Activated CD4-positive, alpha-beta T cell treated with anti-CD3 and anti-CD28 coated beads for 1 hour (primary cell): Measurements from ENCODE around the gene UNC93A.
"Not testable (repeated sequence)": the region's sequence is repeated elsewhere in the genome, so short reads cannot be mapped to it uniquely, and the experiment has no call there.

Experiments used
- DNase-seq: peaks from one replicate; pipeline ENCODE4 v3.0.0-alpha.2; 2020

Gene UNC93A

GRCh38 chr6:167272151-167272550 is 19.0 kb upstream of the UNC93A start:
- DNase-seq = no peak

DNA sequence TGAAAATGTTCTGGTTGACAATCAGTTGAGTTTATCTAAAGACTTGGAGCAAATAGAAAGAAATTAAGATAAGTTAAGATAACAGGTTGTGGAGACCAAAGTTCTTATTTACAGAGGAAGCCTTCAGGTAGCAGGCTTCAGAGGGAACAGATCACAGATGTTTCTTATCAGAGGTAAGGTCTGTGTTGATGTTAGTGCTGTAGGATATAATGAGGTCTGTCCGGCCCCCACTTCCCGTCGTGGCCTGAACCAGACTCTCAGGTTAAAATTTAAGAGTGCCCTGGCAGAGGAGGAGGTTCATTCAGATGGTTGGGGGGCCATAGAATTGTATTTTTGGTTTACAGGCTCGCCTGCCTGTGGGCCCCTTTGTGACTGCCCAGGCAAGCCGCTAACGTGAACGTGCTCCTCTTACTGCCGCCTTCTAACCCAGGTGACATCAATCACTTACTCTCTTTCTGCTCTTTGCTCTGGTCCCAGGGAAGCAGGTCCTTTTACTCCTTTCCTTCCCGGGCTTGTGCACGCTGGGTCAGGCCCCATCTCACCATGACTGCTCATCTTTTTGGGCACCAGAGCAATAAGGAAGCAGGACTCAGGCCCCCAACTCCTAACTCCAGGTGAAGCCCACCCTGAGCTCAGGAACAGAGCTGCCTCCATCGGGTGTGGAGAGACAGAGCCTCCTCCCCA is 18.3 kb upstream of the UNC93A start:
- DNase-seq = no peak

GRCh38 chr6:167274270-167274669 is 16.8 kb upstream of the UNC93A start:
- DNase-seq = no peak

DNA sequence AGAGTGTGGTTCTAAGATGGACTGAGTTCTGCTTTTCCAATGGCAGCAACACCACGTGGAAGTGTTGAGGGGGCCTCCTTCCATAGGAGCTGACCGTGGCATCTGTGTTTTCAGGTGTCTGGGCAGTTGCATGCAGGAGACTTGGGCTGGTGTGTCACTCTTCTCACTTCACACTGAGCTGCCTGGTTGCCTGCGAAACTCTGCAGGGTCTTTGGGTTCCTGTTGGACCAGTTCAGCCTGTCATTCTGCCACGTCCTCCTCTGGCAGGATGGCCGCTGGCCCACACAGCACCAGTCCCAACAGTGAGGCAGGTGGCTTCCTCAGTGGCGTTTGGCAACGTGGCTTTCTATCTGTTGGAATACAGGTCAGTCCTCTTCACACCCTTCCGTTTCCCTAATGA is 16.1 kb upstream of the UNC93A start:
- DNase-seq = no peak

- no peak for DNase-seq
Measured at GRCh38 chr6:167275436-167275835, 15.7 kb upstream of the UNC93A start.

- DNase-seq = no peak
Measured at GRCh38 chr6:167276772-167277533, 14.2 kb upstream of the UNC93A start.

DNA sequence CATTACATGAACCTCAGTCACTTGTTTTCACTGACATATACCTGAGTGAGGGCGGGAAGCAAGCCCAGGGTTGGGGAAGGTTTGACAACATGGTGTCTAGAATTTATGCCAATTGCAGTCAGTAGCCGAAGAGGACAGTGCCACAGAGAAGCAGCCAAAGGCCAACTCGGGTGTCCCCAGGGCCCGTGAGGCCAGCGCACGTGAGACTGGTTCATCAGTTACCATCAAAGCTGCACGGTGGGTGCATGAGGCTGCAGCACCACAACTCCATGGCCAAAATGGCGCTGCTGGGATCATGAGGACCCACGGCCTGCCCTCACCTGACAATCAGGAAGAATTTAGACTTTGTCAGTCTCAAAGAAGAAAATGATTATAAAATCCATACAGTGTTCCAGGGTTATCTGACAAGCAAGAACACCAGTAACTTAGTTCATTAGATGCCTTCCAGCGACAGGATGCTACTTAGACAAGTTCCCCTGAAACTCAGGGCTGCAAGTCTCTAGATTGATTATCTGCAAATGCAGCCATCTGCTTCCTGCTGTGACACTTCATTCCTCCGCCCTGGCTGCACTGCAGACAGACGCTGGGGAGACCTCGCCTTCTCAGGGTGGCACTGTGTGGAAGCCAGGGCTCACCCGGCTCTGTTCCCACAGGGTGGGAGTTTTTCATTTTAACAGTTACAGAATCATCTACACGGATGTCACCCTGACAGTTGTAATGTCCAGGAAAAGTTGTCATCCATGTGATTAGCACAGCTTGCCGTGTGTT is 12.8 kb upstream of the UNC93A start:
- DNase-seq = not testable (repeated sequence)

DNA sequence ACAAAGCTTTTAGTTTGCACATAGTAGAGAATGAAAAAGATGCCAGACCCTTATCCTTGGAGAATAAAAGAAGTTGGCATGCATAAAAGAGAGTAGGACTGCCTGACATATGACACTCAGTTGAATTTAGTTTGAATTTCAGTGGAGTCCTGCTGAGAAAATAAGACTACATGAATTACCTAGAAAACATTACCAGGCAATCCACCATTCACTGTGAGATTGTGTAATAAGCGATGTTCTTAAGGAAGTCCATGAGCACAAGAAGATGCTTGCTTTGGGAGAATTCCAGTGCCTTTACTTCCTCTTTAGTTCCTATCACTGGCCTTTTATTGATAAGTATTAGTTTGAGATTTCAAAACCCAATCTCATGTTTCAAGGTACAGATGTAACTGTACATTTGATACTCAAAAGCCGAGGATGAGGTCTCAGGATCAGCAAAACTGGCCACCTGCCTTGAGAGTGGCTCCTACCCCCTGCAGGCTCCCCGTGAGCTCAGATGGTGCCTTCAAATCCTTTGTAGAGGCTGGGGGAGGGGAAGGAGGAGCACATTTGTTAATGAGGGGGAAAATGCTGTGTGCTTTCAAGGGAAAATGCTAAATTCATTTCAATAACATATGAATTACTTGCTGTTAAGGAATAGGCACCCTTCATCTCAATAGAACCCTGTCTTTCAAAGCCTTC is 11.2 kb upstream of the UNC93A start:
- no peak for DNase-seq

GRCh38 chr6:167280466-167280865 is 10.6 kb upstream of the UNC93A start:
- DNase-seq = not testable (repeated sequence)

GRCh38 chr6:167282165-167282564 is 8.9 kb upstream of the UNC93A start:
- DNase-seq = no peak

DNA sequence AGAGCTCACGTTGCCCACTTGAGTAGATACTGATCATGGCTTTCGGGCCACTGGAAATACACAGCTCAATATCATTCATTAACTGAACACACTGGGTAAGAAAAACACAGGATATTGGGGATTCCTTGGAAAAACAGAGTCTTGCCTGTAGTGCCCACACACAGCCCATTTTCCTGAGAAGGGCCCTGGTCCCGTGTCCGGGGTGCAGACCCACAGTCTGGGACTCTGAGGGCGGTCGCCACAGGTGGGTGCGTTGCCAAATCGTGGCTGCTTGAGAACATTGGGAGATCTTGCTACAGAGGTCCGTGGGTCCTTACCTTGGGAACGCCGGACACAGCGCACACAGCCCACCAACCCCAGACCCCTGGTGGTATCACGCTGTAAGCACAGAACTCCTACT is 6.5 kb upstream of the UNC93A start:
- DNase-seq = not testable (repeated sequence)

DNA sequence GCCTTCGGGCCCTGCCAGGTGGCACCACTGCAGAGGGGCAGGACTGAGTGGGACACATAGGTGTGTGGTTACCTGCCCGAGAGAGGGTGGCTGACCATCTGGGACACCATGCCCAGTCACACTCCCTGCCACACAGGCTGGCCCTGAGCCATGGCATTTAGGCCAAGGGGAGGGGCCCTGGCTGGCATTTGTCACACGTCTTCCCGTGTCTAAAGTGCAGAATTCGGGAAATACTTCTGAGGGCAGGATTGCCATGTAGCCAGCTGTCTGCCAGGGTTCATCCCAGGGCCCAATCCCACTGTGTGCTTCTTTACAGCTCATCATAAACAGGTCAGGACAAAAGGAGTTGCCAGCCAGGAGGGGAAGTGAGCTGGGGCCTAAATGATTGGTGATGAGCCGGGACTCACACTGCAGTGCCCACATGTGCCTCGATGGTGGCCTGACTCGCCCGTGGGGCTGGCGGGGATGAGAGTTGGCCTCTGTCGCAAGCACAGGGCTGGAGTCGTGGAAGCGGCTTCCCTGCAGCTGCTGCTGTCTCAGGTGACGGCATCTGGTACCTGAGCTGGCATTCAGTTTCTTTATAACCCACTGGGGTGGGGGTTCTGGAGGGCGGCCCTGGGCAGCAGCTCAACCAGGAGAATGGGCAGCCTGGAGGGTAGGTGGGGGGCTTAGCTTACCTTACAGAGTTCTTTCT is 5.9 kb upstream of the UNC93A start:
- DNase-seq = no peak

GRCh38 chr6:167287513-167288048 is 3.5 kb upstream of the UNC93A start:
- no peak for DNase-seq

DNA sequence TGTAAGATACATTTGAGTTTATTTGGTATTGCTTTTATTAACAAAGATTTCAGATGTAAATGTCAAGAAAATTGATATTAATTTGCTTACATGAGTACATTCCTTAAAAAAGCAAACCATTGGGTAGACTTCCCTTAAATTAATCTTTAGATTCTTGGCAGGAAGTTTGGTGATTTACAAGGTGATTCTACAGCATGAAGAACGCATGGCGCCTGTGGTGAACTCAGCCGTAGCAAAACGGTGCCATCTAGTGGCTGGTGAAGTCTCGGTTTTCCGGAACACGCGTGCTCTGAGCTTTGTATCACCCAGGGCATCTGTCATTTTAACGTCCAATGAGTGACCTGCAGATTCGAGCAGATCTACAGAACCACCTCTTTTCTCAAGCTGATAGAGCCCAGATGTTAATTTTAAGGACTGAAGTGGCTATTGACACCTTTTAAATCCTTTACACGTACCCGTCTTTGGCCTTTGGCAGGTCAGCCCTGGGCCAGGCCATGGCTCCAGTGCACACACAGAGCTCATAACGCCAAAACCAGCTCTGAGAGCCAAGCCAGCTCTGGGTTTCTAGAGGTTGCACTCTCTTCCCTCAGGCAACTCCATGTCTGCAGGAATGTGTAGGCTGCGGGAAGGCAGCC is 2.4 kb upstream of the UNC93A start:
- not testable (repeated sequence) for DNase-seq

DNA sequence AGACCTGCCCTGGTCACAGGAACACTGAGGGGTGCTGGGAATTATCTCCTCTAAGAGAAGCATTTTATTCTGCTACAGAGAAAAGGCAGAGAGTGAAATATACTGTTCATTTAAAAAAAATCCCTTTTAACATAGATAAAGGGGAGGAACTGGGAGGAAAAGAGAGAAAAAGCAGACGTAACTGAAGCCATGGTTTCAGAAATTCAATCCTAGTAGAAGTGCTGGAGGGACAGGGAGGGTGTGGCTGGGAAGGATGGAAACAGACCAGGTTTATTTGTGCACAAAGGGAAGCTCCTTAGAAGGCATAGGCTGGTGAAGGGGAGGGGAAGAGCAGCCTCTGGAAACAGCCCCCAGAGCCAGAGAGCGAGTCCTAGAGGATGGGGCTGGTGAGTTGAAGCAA is 1.8 kb upstream of the UNC93A start:
- not testable (repeated sequence) for DNase-seq

DNA sequence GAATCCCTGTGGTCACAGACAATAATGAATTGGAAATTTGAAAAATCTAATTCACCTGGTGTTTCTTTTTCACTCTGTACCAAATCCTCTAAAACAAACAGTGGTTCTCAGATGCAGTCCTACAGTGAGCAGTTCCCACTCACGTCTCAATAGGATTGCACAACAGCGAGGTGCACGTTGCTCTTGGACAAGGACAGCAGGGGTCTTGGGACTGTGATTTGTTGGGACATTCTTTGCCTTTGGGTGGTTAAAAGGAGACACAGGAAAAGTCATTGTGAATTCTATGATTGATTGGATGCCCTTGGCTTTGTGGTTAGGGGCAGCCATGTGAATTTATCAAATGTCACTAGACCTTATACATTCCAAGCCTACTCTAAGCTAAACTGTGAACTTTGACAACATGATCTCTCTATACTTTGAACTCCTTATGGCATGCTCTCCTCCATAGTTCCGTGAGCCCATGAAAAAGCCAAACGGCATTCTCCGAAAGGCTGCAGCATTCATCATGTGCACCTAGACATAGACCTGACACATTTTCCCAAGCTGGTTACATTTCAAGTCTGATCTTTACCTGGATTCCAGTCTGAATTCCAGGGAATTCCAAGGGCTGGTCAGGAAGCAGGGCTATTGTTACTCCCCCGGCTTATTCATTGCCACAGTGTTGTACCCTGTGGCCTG is 647 bp downstream of the UNC93A start:
- no peak for DNase-seq

DNA sequence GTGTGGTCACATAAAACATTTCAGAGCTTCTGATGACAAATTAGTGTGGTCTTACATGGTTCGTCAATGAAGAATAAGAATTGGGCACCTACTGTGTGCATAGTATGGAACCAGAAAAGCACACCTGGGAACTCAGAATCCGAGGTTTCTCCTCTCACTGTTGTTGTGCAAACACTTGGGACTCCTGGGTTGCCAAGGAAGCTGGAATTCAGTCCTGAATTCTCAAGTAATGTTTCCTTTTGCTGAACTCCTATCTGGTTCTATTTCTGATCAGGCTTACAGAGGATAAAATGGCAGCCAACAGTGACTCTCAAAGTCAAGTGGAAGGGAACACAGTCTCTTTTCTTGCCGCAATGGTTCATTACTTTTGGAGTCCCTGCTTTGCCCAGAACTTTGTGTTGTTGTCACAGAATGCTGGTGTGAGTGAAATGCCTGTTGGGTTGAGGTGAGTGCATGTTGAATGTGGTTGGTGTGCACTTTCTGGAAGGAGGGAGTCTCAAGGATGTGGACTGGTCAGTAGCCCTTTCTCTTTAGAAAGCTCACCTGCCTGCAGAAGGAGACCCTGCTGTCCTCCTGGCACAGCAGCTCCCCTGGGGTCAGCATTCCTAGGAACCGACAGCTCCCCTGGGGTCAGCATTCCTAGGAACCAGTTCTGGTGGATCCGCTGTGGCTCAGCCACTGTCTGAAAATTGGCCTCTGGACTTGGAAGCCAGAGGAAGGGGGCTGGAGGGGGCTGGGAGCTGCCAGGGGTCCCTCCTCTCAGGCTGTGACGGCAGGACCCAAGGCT is 1.4 kb downstream of the UNC93A start:
- no peak for DNase-seq

DNA sequence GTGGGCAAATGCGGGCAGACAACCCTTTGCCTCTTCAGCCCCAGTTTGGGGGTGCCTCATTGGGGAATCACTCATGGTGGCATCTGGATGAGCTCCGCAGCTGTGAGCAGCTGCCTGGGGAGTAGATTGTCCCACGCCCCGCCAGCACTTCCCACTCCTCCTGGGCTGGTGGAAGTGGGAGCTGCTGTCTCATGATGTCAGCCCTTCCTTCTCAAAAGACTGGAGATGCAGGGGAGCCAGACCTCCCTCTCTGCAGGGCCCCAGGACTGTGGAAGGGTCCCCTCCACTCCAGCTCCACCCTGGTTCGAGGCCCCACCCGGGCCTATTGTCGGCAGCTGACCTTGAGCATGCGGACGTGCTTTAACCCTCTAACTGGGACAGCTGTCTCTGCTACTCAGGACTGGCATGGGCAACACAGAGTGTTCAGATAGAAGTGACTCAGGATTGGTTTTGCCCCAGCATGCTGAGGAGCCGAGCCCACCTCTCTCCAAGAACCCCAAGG is 2.0 kb downstream of the UNC93A start:
- DNase-seq = no peak

DNA sequence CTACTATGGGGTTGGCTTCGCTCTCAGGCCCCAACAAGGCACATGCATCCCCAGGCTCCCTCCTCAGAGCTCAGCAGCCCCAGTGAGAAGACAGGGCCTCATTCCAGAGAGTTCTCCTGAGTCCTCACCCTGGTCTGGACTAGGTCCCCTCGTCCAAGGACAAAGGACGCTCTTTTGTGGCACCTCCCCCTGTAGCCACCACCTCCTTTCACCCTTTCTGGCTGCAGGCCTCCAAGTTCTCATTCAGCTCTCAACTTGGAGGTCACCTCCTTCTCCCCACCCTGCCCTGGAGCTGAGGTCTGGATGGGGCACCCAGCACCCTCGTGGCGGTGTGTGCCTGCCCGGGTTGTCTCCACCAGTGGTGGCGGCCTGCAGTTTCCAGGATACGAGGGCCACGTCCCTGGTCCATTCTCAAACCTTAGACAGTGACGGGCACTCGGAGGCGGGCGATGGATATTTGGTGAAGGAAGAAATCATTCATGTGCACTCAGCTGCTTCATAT is 2.5 kb downstream of the UNC93A start:
- DNase-seq = no peak

DNA sequence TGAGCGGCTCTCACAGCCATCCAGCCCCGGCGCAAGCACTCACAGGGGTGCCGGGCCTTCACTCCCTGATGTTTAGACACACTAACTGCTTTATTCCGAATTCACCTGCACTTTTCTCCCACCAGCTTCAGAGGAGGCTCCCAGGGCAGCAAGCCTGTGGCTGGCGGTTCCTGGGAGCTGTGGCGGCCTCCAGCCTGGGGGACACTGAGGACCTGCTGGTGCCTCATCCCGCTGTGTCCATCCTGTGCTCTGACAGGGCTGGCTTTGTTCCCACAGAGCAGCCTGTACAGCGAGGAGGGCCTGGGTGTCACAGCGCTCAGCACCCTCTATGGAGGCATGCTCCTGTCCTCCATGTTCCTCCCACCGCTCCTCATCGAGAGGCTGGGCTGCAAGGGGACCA is 3.1 kb downstream of the UNC93A start:
- no peak for DNase-seq
